Lung (tissue), 12 donors: ENCODE data around the gene RAB3IL1. TPM values are rescaled to one million over a fixed set of nuclear protein-coding genes. Genes with fewer than 3 reads are reported as not detected.
A peak's percentile ranks its signal among the peaks of the same experiment; 100 is the strongest.

ENCODE experiments used
- ATAC-seq: fragments of 200-7000 bp; cut with Tn5 transposase; one replicate; pipeline ENCODE4 v1.9.1; 2020; ENCODE audit warnings: moderate number of reproducible peaks; ENCODE audit not compliant: insufficient read depth, low FRiP score
- DNase-seq, 3 donors: peaks; one replicate each; pipeline ENCODE4 v3.0.0-alpha.2; 2013 to 2017
- H3K27ac ChIP-seq, 2 donors: one replicate each; pipeline ENCODE4 v1.5.1; 2013; ENCODE audit warnings: mild to moderate bottlenecking in 2 of 2, moderate library complexity in 2 of 2, control low read depth in 1 of 2, inconsistent platforms in 1 of 2, low read depth in 1 of 2, low read length in 1 of 2
- H3K27me3 ChIP-seq, 3 donors: one replicate each; pipeline ENCODE4 v1.5.1; 2013; ENCODE audit warnings: low read length in 2 of 3; ENCODE audit not compliant: control insufficient read depth in 3 of 3, insufficient read depth in 3 of 3
- H3K36me3 ChIP-seq, 4 donors: one replicate each; pipeline ENCODE4 v1.5.1; 2013; ENCODE audit warnings: low read length in 4 of 4, mild to moderate bottlenecking in 1 of 4, moderate library complexity in 1 of 4; ENCODE audit not compliant: control insufficient read depth in 4 of 4, insufficient read depth in 4 of 4
- H3K4me1 ChIP-seq, 5 donors: one replicate each; pipeline ENCODE4 v1.5.1; 2013; ENCODE audit warnings: low read length in 5 of 5, mild to moderate bottlenecking in 2 of 5, moderate library complexity in 1 of 5; ENCODE audit not compliant: control insufficient read depth in 5 of 5, insufficient read depth in 5 of 5
- H3K4me3 ChIP-seq: one replicate; pipeline ENCODE4 v1.5.1; 2013; ENCODE audit warnings: mild to moderate bottlenecking, control low read depth, moderate library complexity
- H3K9ac ChIP-seq, 2 donors: one replicate each; pipeline ENCODE4 v1.5.1; 2013; ENCODE audit warnings: low read length in 2 of 2, control low read depth in 1 of 2; ENCODE audit not compliant: insufficient read depth in 1 of 2
- H3K9me3 ChIP-seq, 4 donors: one replicate each; pipeline ENCODE4 v1.5.1; 2013; ENCODE audit warnings: low read length in 3 of 4, mild to moderate bottlenecking in 1 of 4, moderate library complexity in 1 of 4; ENCODE audit not compliant: control insufficient read depth in 4 of 4, insufficient read depth in 3 of 4
- CTCF ChIP-seq: IDR thresholded peaks from 2 replicates; pipeline ENCODE4 v1.5.1; 2012; ENCODE audit warnings: mild to moderate bottlenecking; ENCODE audit errors: control extremely low read depth, extremely low read depth
- WGBS, 2 donors: extraction: QIAGEN DNeasy Blood & Tissue Kit; methylation state at CpG; one replicate each; pipeline ENCODE4 v1.1.7; 2013; 5-methylcytosine and 5-hydroxymethylcytosine counted together
- polyA plus RNA-seq, 2 donors: library from polyadenylated mRNA; stranded (reverse); fragments of 200-250 nt; gene quantifications; one replicate each; pipeline ENCODE4 v1.2.1, GENCODE V29; 2013
- total RNA-seq, 2 donors: library from RNA; depleted of rRNA in 1 of 2; stranded (reverse); fragments of >200 nt in 1 of 2; gene quantifications; one replicate each; pipeline ENCODE4 v1.2.1, GENCODE V29; 2014 to 2021
- donor health status: control.
- donor health status: control.
- donor health status: Bipolar disorder and iron deficiency.
- donor health status: healthy.
- donor health status: DM: yes; HTN: yes; CAD: no.

The RAB3IL1 gene
- total and polyA plus RNA-seq, 4 donors, result 6.7 to 20.8 (median 9.8) TPM

- no peak for TF ChIP-seq CTCF
- ATAC-seq (no peak), DNase-seq (no peak)
- Histone ChIP-seq H3K27me3 (no peaks in the 10 kb centered on the region), H3K4me1 (peaks cover 0 to 7% (median 0%) of the 10 kb centered on the region in 5 donors), H3K36me3 (peaks cover 0 to 16% (median 1%) of the 10 kb centered on the region in 4 donors), H3K9ac (no peak overlapping the region), H3K4me3 (no peak overlapping the region), H3K9me3 (no peaks in the 10 kb centered on the region), H3K27ac (no peak overlapping the region)
- 87 to 94% methylated on average over 16 of the region's 16 CpGs for WGBS, 2 donors
Observed at GRCh38 chr11:61873588-61874376, 43.6 kb downstream of the RAB3IL1 start.

DNA sequence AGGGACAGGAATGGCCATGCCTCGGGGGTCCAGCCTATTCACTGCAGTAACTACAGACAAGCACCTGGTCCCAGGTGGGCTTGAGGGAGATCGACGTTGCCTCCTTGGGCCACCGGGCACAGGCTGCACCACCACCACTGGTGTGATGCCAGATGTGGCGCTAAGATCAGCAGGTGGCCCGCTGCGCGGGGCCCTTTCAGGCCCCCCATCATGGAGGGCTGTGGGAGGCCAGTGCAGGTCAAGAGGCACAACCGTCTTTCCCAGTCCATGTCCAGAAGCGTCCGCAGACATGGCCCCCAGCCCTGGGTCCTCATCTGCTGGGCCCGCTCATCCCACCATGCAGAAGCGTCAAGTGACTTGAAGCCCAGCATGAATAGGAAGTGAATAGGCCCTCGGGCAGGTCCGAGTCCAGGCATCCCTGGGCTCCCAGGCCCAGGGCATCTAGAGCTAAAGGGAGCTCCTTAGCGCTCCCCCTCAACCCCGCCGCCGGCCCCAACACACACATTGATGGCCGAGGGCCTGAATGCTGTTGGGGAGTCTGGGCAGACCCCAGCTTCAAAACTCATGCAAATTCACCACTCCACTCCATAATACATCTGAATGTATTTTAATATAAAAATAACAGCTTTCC is 44.3 kb downstream of the RAB3IL1 start:
- no peak for ATAC-seq
- no peak overlapping the region for H3K4me3 ChIP-seq

GRCh38 chr11:61871158-61871597 is 46.2 kb downstream of the RAB3IL1 start:
- peak; percentile 58 for TF ChIP-seq CTCF
- no peaks in the 10 kb centered on the region for H3K27me3 ChIP-seq
- no peaks in the 10 kb centered on the region for H3K9me3 ChIP-seq

More for the DNA sequence above, 44.3 kb downstream of the RAB3IL1 start:
- H3K4me1 ChIP-seq, result peaks cover 0 to 7% (median 0%) of the 10 kb centered on the region in 5 donors
- H3K36me3 ChIP-seq, result peaks cover 0 to 12% (median under 1%) of the 10 kb centered on the region in 4 donors
- no peak overlapping the region for H3K27ac ChIP-seq
- no peaks in the 10 kb centered on the region for H3K9me3 ChIP-seq
- no peak for DNase-seq
- H3K27me3 ChIP-seq, result no peaks in the 10 kb centered on the region
- TF ChIP-seq CTCF, result no peak
- no peak overlapping the region for H3K9ac ChIP-seq
- 91 to 95% methylated on average over 20 of the region's 20 CpGs for WGBS, 2 donors

More at GRCh38 chr11:61871158-61871597, 46.2 kb downstream of the RAB3IL1 start:
- H3K9ac ChIP-seq, result no peak overlapping the region
- peaks cover 0 to 7% (median under 1%) of the 10 kb centered on the region in 4 donors for H3K36me3 ChIP-seq
- DNase-seq (peak; percentile 64 to 78 (median 75)), ATAC-seq (peak; percentile 82)
- H3K27ac ChIP-seq, result no peak overlapping the region
- WGBS, 2 donors, result 4% methylated on average over 24 of the region's 24 CpGs
- H3K4me3 ChIP-seq, result no peak overlapping the region
- peaks cover 0 to 7% (median 0%) of the 10 kb centered on the region in 5 donors for H3K4me1 ChIP-seq
